H9 (cell line): ENCODE measurements around the gene ALKBH4. TPM values are rescaled to one million over a fixed set of nuclear protein-coding genes. Genes with fewer than 3 reads are reported as not detected.

Source experiments
- DNase-seq: peaks from one replicate; pipeline ENCODE4 v3.0.0-alpha.2; 2017
- H2AFZ ChIP-seq: one replicate; pipeline ENCODE4 v1.6.1; 2013; ENCODE audit warnings: mild to moderate bottlenecking, low read length, control low read depth, moderate library complexity
- H2AK5ac ChIP-seq: 2 replicates; pipeline ENCODE4 v1.6.1; 2013; ENCODE audit warnings: low read length, control low read depth, mixed read lengths; ENCODE audit not compliant: insufficient read length
- H2BK120ac ChIP-seq: one replicate; pipeline ENCODE4 v1.6.1; 2013; ENCODE audit warnings: low read depth, mild to moderate bottlenecking, low read length, control low read depth, inconsistent platforms; ENCODE audit not compliant: poor library complexity, severe bottlenecking
- H2BK12ac ChIP-seq: 2 replicates; pipeline ENCODE4 v1.6.1; 2013; ENCODE audit warnings: low read length, control low read depth, mixed read lengths, low read depth; ENCODE audit not compliant: insufficient read length
- H2BK15ac ChIP-seq: 2 replicates; pipeline ENCODE4 v1.6.1; 2013; ENCODE audit warnings: low read depth, low read length, control low read depth
- H2BK20ac ChIP-seq: one replicate; pipeline ENCODE4 v1.6.1; 2013; ENCODE audit warnings: low read depth, mild to moderate bottlenecking, low read length, control low read depth, inconsistent platforms; ENCODE audit not compliant: poor library complexity, severe bottlenecking
- H2BK5ac ChIP-seq: 2 replicates; pipeline ENCODE4 v1.6.1; 2013; ENCODE audit warnings: low read length, control low read depth, mixed read lengths; ENCODE audit not compliant: insufficient read length
- H3K14ac ChIP-seq: 2 replicates; pipeline ENCODE4 v1.6.1; 2013; ENCODE audit warnings: low read length, control low read depth; ENCODE audit not compliant: insufficient read depth
- H3K18ac ChIP-seq: 2 replicates; pipeline ENCODE4 v1.6.1; 2013; ENCODE audit warnings: low read depth, mild to moderate bottlenecking, mixed read lengths, low read length, control low read depth; ENCODE audit not compliant: insufficient read length
- H3K23ac ChIP-seq: 2 replicates; pipeline ENCODE4 v1.6.1; 2013; ENCODE audit warnings: low read length, control low read depth, mixed read lengths, low read depth; ENCODE audit not compliant: insufficient read length
- H3K23me2 ChIP-seq: 2 replicates; pipeline ENCODE4 v1.6.1; 2013; ENCODE audit warnings: low read depth, mild to moderate bottlenecking, mixed read lengths, low read length, control low read depth; ENCODE audit not compliant: insufficient read length, poor library complexity, severe bottlenecking
- H3K27ac ChIP-seq: 2 replicates; pipeline ENCODE4 v1.5.1; 2013; ENCODE audit warnings: low read length, control low read depth, mixed read lengths, low read depth; ENCODE audit not compliant: insufficient read length
- H3K27me3 ChIP-seq: 2 replicates; pipeline ENCODE4 v1.6.1; 2013; ENCODE audit warnings: low read length, control low read depth, inconsistent platforms; ENCODE audit not compliant: insufficient read depth
- H3K4ac ChIP-seq: 2 replicates; pipeline ENCODE4 v1.6.1; 2013; ENCODE audit warnings: low read depth, mild to moderate bottlenecking, control low read depth, inconsistent platforms, low read length, moderate library complexity
- H3K4me1 ChIP-seq: 2 replicates; pipeline ENCODE4 v1.6.1; 2013; ENCODE audit warnings: low read length, control low read depth, inconsistent platforms; ENCODE audit not compliant: insufficient read depth
- H3K4me2 ChIP-seq: 2 replicates; pipeline ENCODE4 v1.6.1; 2013; ENCODE audit warnings: low read length, control low read depth, mixed read lengths; ENCODE audit not compliant: insufficient read length, insufficient read depth
- H3K56ac ChIP-seq: 2 replicates; pipeline ENCODE4 v1.6.1; 2013; ENCODE audit warnings: low read depth, mild to moderate bottlenecking, mixed read lengths, low read length, control low read depth; ENCODE audit not compliant: insufficient read length
- H3K79me1 ChIP-seq: 2 replicates; pipeline ENCODE4 v1.6.1; 2013; ENCODE audit warnings: low read depth, mild to moderate bottlenecking, moderate library complexity, low read length, control low read depth, inconsistent platforms; ENCODE audit not compliant: insufficient read depth, poor library complexity, severe bottlenecking
- H3K79me2 ChIP-seq: 2 replicates; pipeline ENCODE4 v1.6.1; 2013; ENCODE audit warnings: low read length, control low read depth, inconsistent platforms; ENCODE audit not compliant: insufficient read depth
- H3K9ac ChIP-seq: 2 replicates; pipeline ENCODE4 v1.6.1; 2013; ENCODE audit warnings: low read length, control low read depth, mixed read lengths; ENCODE audit not compliant: insufficient read length; ENCODE audit errors: extremely low read depth
- H3K9me3 ChIP-seq: one replicate; pipeline ENCODE4 v1.6.1; 2013; ENCODE audit warnings: low read depth, low read length, inconsistent platforms; ENCODE audit not compliant: control insufficient read depth
- H3T11ph ChIP-seq: one replicate; pipeline ENCODE4 v1.6.1; 2013; ENCODE audit warnings: mild to moderate bottlenecking, low read length, control low read depth, inconsistent platforms
- H4K20me1 ChIP-seq: one replicate; pipeline ENCODE4 v1.6.1; 2013; ENCODE audit not compliant: control insufficient read depth, insufficient read length, insufficient read depth
- H4K5ac ChIP-seq: 2 replicates; pipeline ENCODE4 v1.6.1; 2013; ENCODE audit warnings: low read depth, mild to moderate bottlenecking, mixed read lengths, low read length, control low read depth; ENCODE audit not compliant: insufficient read length
- H4K8ac ChIP-seq: replicated peaks from 2 replicates; pipeline ENCODE4 v1.6.1; 2013; ENCODE audit warnings: low read length, control low read depth, mixed read lengths, low read depth; ENCODE audit not compliant: insufficient read length
- H4K91ac ChIP-seq: 2 replicates; pipeline ENCODE4 v1.6.1; 2013; ENCODE audit warnings: low read depth, mild to moderate bottlenecking, moderate library complexity, mixed read lengths, low read length, control low read depth; ENCODE audit not compliant: insufficient read length
- H3K27ac Mint-ChIP-seq, 3 experiments: 2 replicates in 2 of 3; 3 replicates in 1 of 3; pipeline ENCODE4 v1.8.0; 2020 to 2021; ENCODE audit warnings: mixed read lengths in 3 of 3, mild to moderate bottlenecking in 1 of 3, moderate library complexity in 1 of 3
- H3K27me3 Mint-ChIP-seq: 2 replicates; pipeline ENCODE4 v1.8.0; 2021; ENCODE audit warnings: low read depth, mild to moderate bottlenecking, moderate library complexity, mixed read lengths
- H3K36me3 Mint-ChIP-seq, 3 experiments: 2 replicates in 2 of 3; 3 replicates in 1 of 3; pipeline ENCODE4 v1.8.0; 2020 to 2021; ENCODE audit warnings: low read depth in 3 of 3, mixed read lengths in 3 of 3; ENCODE audit not compliant: insufficient read depth in 1 of 3
- H3K4me1 Mint-ChIP-seq, 2 experiments: 2 replicates each; pipeline ENCODE4 v1.8.0; 2020; ENCODE audit warnings: mixed read lengths in 2 of 2
- H3K4me3 Mint-ChIP-seq, 2 experiments: 2 replicates in 1 of 2; 3 replicates in 1 of 2; pipeline ENCODE4 v1.8.0; 2020 to 2021; ENCODE audit warnings: mild to moderate bottlenecking in 2 of 2, mixed read lengths in 2 of 2, moderate library complexity in 1 of 2
- H3K9me3 Mint-ChIP-seq, 2 experiments: 2 replicates in 1 of 2; 3 replicates in 1 of 2; pipeline ENCODE4 v1.8.0; 2020; ENCODE audit warnings: mild to moderate bottlenecking in 2 of 2, mixed read lengths in 2 of 2, moderate library complexity in 1 of 2
- CTCF ChIP-seq: fragments of 200-600 bp; sonication (generic); conservative IDR thresholded peaks from 3 replicates; pipeline ENCODE4 v1.8.0; 2021; ENCODE audit warnings: antibody characterized with exemption, mild to moderate bottlenecking
- WGBS: extraction: QIAGEN DNeasy Blood & Tissue Kit; methylation state at CpG from one replicate; pipeline ENCODE4 v1.1.7; 2013; ENCODE audit warnings: missing lambda C conversion rate, low lambda C conversion rate, mixed read lengths; ENCODE audit not compliant: insufficient read length; ENCODE audit errors: extremely low coverage; 5-methylcytosine and 5-hydroxymethylcytosine counted together
- total RNA-seq: library from RNA; stranded (reverse); gene quantifications from 2 replicates; pipeline ENCODE4 v1.2.1, GENCODE V29; 2021

ALKBH4 gene
- total RNA-seq, 1 experiment from 2014 or later = 23.9 TPM

GRCh38 chr7:102469351-102469971 is 4.8 kb upstream of the ALKBH4 start:
- H3K79me1 ChIP-seq = peaks cover 2% of the 10 kb centered on the region
- H3K23me2 ChIP-seq = no peaks in the 10 kb centered on the region
- no peak overlapping the region for H3K4me2 ChIP-seq
- no peak overlapping the region for H3K14ac ChIP-seq
- no peak overlapping the region for H2AK5ac ChIP-seq
- no peak overlapping the region for H2AFZ ChIP-seq
- H3K27me3 ChIP-seq = no peaks in the 10 kb centered on the region
- WGBS = no CpG with 5 or more reads among the region's 24 CpGs
- no peak overlapping the region for H3K23ac ChIP-seq
- H3K4ac ChIP-seq = no peak overlapping the region
- H4K20me1 ChIP-seq = no peaks in the 10 kb centered on the region
- Mint-ChIP-seq H3K27ac (no peak overlapping the region), H3K36me3 (peaks cover 20 to 33% (median 31%) of the 10 kb centered on the region in 3 experiments; a peak in 6 of 7 replicates), H3K27me3 (peaks cover under 1% of the 10 kb centered on the region; the same call in 1 of the 2 replicates), H3K9me3 (no peaks in the 10 kb centered on the region), H3K4me1 (peaks cover 5% of the 10 kb centered on the region in 2 experiments; a peak in 1 of 4 replicates), H3K4me3 (no peak overlapping the region)
- no peaks in the 10 kb centered on the region for H3K9me3 ChIP-seq
- H2BK5ac ChIP-seq = no peak overlapping the region
- H2BK15ac ChIP-seq = no peak overlapping the region
- H4K8ac ChIP-seq = no peak overlapping the region
- H2BK120ac ChIP-seq = no peak overlapping the region
- no peak overlapping the region for H3T11ph ChIP-seq
- no peak overlapping the region for H4K5ac ChIP-seq
- DNase-seq = no peak
- no peak overlapping the region for H3K18ac ChIP-seq
- H3K56ac ChIP-seq = no peak overlapping the region
- H4K91ac ChIP-seq = no peak overlapping the region
- H3K79me2 ChIP-seq = no peaks in the 10 kb centered on the region
- no peak overlapping the region for H2BK20ac ChIP-seq
- H3K9ac ChIP-seq = no peak overlapping the region
- H3K4me1 ChIP-seq = no peaks in the 10 kb centered on the region
- no peak overlapping the region for H2BK12ac ChIP-seq
- no peak for TF ChIP-seq CTCF
- no peak overlapping the region for H3K27ac ChIP-seq
